ENCODE results near the gene DENND11. TPM values are rescaled to one million over a fixed set of nuclear protein-coding genes. Genes with fewer than 3 reads are reported as not detected.

Gene DENND11
- total RNA-seq, 2 experiments from 2014 or later: 25.1 to 26.4 TPM

DNA sequence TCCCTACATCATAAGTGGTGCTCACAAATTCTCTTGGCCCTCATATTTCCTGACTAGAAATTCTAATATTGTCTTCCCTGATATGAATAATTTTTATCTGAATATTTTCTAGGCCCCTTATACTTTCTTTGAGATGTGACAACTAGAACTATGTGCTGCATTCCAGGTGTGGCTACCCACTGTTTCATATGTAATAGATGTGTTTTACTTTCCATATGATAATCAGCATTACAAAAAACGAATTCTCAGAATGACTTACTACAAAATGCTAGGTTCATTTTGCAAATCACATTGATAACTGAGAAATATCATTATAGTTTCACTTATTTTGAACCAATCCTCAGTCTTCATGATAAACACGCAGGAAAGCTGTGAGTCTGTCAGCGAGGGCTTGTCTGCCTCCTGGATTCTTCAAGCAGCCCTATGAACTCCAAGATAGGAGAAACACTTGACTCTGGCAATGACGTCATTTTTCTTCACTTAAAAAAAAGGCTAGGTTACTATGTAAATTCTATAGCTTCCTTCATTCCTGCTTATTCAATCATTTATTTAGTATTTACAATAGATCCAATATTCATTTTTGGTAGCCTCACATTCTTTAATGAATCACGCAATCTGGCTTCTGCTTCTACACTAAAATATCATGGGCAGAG lies 10.8 kb upstream of the DENND11 start:
- CTCF ChIA-PET: interaction anchor here (1.9 kb wide), 1 partner anchor 10 kb away, joined by 4 read pairs; no protein-coding TSS in a partner anchor
- POLR2A ChIA-PET: no interaction called here

GRCh38 chr7:141710301-141710700 lies 8.3 kb upstream of the DENND11 start:
- CTCF ChIA-PET: interaction anchor here (1.5 kb wide), 1 partner anchor 56 kb away, joined by 3 read pairs; no protein-coding TSS in a partner anchor
- POLR2A ChIA-PET: no interaction called here

DNA sequence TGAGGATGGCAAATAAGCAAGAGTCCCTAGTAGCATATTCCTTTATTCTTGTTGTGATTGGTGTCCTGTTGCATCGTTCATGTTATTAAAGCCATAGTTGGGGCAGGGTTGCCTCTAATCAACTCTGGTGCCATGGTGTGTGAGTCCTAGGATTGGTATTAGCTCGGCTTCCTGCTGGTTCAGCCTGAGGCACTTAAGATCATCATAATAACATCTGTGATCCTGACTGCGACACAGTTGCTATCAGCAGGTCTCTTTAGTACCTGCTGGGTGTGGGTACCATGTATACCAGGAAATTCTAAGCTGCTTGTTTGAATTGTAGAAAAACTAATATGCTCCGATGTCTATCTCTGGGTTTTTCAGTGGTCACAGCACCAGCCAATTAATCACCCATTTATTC lies 7.8 kb upstream of the DENND11 start:
- ChIA-PET CTCF (interaction anchor here (1.5 kb wide), 1 partner anchor 55 kb away, joined by 3 read pairs; no protein-coding TSS in a partner anchor), POLR2A (no interaction called here)

DNA sequence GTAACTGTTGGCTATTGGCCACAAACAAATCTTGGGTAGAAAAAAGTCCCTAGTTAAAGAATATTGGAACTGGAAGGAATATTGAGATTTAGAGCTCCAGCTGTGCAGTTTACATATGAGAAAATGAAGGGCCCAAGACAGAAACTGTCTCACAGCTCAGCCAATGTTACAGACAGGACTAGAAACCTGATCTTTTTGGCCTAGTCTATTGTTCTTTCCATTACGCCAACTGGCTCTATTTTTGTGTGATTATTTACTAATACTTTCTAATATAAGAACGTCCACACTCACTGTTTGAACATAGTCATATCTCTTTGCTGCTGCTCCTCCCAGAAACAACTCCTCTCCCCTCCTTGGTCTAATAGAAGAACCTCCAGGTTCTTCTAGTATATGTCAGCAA lies 7.4 kb upstream of the DENND11 start:
- POLR2A ChIA-PET: no interaction called here

DNA sequence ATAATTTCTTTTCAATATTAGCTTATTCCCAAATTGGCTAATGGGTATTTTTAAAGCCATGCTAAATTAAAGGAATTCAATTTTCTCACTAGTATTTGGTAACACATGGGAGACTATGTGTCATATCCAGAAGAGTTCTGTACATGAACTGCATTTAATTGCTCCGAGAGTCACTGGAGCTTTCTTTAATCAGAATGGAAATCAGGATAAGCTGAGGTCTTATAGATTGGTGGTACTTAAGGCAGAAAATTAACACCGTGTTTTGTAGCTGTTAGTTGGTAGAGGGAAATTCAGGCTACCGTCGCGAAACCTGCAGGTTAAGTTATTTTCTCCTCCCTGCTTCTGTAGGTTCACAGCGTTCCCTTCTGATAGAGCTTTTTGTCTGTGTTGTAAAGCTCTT lies 6.4 kb upstream of the DENND11 start, which contains the start of gene WEE2:
Gene WEE2, plus strand, starts transcription at position 3 of the 400 bp plus-strand sequence. CDS start 406 bp downstream, outside the sequence.
- ChIA-PET POLR2A (no interaction called here), CTCF (no interaction called here)

More for the DNA sequence above, 7.4 kb upstream of the DENND11 start:
- CTCF ChIA-PET: interaction anchor here (1.5 kb wide), 1 partner anchor 55 kb away, joined by 3 read pairs; no protein-coding TSS in a partner anchor

- POLR2A ChIA-PET: no interaction called here
- CTCF ChIA-PET: interaction anchor here (0.6 kb wide), 1 partner anchor 1702 kb away, joined by 3 read pairs; no protein-coding TSS in a partner anchor
Measured at GRCh38 chr7:141706239-141707064, 4.5 kb upstream of the DENND11 start.

DNA sequence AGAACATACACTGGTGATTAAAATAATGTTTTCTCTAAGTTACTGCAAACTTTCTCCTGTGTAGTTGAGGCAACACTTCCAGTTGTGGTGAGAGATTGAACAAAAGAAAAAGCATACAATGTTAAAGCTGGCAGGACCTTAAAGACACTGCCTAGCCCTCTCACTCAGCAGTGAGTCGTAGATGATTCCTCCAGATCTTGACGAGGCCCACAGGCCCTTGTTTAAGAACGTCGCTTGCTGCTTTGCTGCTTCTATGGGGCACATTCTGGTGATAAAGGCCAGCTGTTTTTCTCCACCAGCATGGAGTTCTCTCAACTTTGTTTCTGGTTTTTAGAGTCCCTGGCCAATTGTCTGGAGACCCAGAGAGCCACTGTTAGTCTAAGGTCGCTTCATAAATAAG lies 2.8 kb upstream of the DENND11 start:
- ChIA-PET POLR2A (no interaction called here), CTCF (interaction anchor here (0.9 kb wide), 1 partner anchor 33 kb away, joined by 3 read pairs; the partner anchor contains the start of gene SSBP1)

DNA sequence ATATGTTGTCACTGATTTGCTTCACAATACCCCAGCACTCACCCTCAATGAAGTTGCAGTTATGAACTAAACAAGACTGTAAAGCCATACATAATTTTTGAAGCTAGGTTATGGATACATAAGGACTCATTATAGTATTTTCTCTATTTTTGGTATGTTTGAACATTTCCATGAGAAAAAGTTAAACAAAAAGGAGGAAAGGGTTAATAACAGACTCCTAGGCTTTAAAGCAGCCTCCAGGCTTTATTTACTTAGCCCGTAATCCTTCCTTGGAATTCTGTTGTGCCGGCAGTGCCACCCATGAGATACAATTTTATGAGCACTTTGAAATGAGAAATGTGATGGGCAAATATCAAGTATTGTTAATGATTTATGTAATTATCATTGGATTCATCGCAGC lies 2.1 kb upstream of the DENND11 start:
- ChIA-PET CTCF (interaction anchor here (0.9 kb wide), 1 partner anchor 34 kb away, joined by 3 read pairs; the partner anchor contains the start of gene SSBP1), POLR2A (no interaction called here)

- CTCF ChIA-PET: interaction anchor here (1.5 kb wide), 1 partner anchor 11 kb away, joined by 4 read pairs; no protein-coding TSS in a partner anchor
- POLR2A ChIA-PET: interaction anchor here (0.8 kb wide), 1 partner anchor 35 kb away, joined by 4 read pairs; the partner anchor contains the start of gene SSBP1
Measured at GRCh38 chr7:141702892-141703291, 926 bp upstream of the DENND11 start.

DNA sequence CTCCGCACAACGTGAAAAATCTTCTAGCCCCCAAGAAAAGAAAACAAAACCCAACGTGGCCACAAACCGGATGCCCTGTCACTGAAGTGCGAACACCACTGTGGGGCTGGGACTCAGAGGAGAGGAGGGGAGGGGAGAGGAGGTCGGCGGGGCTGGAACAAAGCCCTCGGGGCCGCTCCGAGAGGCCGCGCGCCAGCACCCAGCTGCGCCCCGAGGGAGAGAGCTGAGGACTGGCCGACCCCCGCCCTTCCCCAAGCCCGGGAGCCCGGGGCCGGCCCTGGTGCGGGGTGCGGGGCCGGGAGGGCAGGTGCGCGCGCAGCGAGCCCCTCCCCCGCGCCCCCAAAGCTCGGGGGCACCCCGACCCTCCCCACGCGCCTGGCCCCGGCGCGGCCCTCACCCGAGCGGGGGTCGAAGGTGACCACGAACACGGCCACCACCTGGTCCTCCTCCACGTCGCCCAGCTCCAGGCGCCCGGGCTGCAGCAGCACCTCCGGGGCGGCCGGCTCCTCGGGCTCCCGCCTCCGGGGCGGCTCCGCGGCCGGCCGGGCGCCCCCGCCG lies 398 bp downstream of the DENND11 start:
- CTCF ChIA-PET: interaction anchor here (0.6 to 2.1 kb wide), 3 partner anchors 37 to 451 kb away, joined by 3 to 9 read pairs (median 6); partner anchors contain the start of gene SSBP1

DNA sequence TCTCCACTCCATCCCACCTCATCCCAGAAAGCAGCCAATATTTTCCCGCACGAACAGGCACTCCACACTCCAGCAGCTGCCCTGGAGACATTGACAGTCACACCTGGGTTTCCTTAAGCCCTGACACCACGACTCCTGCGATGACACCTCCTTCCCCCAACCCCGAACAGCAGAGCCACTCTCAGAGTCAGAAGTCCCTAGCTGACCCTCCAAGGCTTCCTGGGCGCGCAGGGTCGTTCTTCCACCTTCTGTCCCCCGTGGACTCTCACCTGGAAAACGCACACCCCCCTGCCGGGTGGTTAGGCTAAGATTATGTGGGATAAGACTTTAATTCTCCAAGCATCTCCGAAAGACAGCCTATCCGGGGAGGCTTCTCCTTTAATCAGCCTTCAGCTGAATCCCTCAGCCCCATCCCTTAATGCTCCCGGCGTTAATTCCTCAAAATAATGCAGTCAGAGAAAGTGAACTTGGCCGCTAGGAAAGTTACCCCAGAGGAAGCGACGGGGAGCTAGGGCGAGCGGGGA lies 1.1 kb downstream of the DENND11 start:
- ChIA-PET POLR2A (interaction anchor here (0.7 kb wide), 1 partner anchor 38 kb away, joined by 3 read pairs; no protein-coding TSS in a partner anchor), CTCF (interaction anchor here (0.6 to 2.1 kb wide), 3 partner anchors 37 to 451 kb away, joined by 3 to 9 read pairs (median 6); partner anchors contain the start of gene SSBP1)

More for the DNA sequence above, 398 bp downstream of the DENND11 start:
- POLR2A ChIA-PET: interaction anchor here (0.7 kb wide), 1 partner anchor 38 kb away, joined by 3 read pairs; no protein-coding TSS in a partner anchor

- CTCF ChIA-PET: interaction anchor here (2.1 kb wide), 1 partner anchor 38 kb away, joined by 9 read pairs; the partner anchor contains the start of gene SSBP1
- POLR2A ChIA-PET: no interaction called here
Measured at GRCh38 chr7:141700296-141700847, 1.6 kb downstream of the DENND11 start.

GRCh38 chr7:141699860-141700259 lies 2.1 kb downstream of the DENND11 start:
- CTCF ChIA-PET: no interaction called here
- POLR2A ChIA-PET: no interaction called here

- POLR2A ChIA-PET: no interaction called here
- CTCF ChIA-PET: interaction anchor here (1.4 kb wide), 1 partner anchor 40 kb away, joined by 4 read pairs; the partner anchor contains the start of gene SSBP1
Measured at GRCh38 chr7:141698247-141699015, 3.5 kb downstream of the DENND11 start.

DNA sequence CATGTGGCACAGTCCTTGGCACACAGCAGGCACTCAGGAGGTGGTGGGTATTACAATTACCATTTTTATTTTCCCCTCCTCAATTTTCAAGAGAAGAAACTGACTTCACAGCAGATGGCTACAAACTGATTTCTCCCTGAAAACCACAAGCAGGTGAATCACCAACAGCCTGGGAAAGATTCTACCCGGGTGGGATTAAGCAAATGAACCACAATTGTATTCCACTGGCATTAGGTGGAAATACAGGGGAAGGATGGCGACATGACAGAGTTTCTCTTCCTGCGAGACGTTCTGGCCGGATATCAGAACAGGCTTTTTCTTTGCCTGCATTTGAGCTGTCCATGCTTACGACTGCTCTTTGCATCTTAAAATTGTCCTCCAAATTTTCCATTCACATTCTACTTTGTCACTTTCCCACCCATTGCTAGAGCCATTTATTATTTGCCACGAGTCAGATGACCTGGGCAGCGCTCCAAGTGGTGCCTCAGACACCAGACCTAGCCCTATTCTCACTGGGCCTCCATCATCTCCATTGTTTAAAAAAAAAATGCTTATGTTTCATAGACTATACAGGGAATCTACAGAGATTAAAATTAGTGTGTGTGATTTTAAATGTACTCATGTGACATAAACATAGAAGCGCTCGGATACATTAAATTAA lies 4.6 kb downstream of the DENND11 start:
- ChIA-PET POLR2A (no interaction called here), CTCF (interaction anchor here (1.4 kb wide), 1 partner anchor 31 kb away, joined by 3 read pairs; no protein-coding TSS in a partner anchor)

DNA sequence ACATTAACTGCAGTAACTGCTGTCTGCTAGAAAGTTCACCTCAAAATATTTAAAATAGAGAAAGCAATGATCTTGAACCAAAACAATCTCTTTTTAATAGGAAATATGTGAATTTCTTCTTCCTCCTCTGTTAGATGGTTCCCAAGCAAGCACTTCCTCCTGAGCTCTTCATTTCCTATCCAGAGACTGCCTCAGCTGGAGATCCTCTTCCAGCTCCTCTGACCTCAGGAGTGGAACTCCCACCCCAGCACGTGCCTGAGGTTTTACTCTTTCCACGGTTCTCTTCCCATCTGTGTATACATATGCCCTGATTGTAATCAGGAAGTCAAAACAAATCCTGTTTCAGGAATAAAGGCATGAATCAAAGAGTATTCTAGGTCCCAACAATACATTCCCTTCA lies 5.6 kb downstream of the DENND11 start:
- POLR2A ChIA-PET: no interaction called here
- CTCF ChIA-PET: interaction anchor here (1.4 kb wide), 1 partner anchor 30 kb away, joined by 3 read pairs; no protein-coding TSS in a partner anchor

DNA sequence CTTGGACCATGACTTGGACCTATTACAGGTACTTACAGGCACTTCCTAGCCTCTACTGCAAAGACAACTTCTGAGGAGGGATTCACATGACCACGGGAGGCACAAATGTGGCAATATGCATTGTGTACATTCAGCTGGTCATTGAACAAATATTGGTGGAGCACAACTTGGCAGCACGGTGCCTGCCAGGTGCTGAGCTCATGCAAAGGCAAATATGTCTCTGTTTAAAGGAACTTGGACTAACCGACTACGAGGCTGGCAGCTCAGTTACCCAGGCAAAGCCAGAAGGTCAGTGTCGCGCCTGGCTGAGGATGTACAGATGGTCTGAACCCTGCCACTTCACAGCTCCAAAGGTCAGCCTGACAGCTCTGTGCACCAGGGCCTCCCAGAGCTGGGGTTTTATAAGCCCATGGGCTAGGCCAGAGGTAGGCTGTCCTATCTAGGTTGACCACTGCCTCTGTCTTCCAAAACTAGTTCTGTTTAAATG lies 6.1 kb downstream of the DENND11 start:
- ChIA-PET CTCF (no interaction called here), POLR2A (no interaction called here)

DNA sequence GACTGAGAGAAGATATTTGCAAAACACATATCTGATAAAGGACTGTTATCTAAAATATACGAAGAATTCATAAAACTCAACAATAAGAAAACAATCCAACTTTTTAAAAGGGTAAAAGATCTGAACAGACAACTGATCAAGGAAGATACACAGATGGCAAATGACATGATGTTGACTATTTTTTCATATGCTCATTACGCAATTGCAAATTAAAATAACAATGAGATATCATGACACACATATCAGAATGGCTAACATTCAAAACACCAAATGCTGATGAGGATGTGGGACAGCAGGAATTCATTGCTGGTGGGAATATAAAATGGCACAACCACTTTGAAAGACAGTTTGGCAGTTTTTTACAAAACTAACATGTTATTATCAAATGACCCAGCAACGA lies 8.9 kb downstream of the DENND11 start:
- ChIA-PET POLR2A (no interaction called here), CTCF (no interaction called here)

Data from activated CD8-positive, alpha-beta memory T cell treated with anti-CD3 and anti-CD28 coated beads for 36 hours (primary cell).